HG03575 (cell line): Measurements from ENCODE around the gene FAM174C.

Source experiments
- ATAC-seq: cut with Tn5 transposase; IDR thresholded peaks from one replicate; pipeline ENCODE4 v1.9.1; 2021; ENCODE audit not compliant: unreplicated experiment, insufficient number of reproducible peaks, low FRiP score; ENCODE audit errors: extremely low read depth

Gene FAM174C

DNA sequence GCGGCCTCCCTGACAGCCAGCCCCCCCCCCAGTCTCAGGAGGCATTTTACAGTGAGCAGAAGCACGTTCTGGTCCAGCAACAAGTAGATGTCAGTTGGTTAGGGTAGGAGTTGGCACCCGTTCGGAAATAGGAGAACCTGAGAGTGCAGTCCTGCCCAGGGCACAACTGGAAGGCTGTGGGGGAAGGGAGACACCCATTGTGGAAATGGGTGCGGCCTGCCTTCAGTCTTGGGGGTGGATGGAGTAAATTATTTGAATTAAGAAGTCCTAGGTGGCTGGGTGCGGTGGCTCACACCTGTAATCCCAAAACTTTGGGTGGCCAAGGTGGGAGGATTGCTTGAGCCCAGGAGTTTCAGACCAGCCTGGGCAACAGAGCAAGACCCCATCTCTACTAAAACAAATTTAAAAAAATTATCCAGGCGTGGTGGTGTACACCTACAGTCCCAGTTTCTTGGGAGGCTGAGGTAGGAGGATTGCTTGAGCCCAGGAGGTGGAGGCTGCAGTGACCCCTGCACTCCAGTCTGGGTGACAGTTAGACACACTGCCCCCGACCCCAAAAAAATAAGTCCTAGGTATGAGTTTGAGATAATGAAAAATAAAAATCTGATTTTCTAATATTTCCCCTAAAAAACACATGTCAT is 5.0 kb upstream of the FAM174C start:
- no peak for ATAC-seq

DNA sequence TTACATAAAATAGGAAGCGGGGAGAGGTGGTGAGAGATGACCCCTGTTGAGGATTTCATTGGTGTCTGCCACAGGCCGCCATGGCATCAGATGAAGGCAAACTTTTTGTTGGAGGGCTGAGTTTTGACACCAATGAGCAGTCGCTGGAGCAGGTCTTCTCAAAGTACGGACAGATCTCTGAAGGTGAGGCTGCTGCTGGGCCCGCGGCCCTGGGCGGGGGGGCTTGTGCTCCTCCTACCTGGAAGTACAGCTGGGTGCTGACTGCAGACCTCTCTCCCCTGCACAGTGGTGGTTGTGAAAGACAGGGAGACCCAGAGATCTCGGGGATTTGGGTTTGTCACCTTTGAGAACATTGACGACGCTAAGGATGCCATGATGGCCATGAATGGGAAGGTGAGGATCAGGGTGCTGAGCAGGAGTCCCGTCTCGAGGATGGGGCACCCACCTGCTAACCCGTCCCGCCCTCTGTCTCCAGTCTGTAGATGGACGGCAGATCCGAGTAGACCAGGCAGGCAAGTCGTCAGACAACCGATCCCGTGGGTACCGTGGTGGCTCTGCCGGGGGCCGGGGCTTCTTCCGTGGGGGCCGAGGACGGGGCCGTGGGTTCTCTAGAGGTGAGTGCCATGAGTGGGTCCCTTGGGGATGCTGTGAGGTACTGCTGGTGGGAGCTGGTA is 4.3 kb upstream of the FAM174C start:
- no peak for ATAC-seq

DNA sequence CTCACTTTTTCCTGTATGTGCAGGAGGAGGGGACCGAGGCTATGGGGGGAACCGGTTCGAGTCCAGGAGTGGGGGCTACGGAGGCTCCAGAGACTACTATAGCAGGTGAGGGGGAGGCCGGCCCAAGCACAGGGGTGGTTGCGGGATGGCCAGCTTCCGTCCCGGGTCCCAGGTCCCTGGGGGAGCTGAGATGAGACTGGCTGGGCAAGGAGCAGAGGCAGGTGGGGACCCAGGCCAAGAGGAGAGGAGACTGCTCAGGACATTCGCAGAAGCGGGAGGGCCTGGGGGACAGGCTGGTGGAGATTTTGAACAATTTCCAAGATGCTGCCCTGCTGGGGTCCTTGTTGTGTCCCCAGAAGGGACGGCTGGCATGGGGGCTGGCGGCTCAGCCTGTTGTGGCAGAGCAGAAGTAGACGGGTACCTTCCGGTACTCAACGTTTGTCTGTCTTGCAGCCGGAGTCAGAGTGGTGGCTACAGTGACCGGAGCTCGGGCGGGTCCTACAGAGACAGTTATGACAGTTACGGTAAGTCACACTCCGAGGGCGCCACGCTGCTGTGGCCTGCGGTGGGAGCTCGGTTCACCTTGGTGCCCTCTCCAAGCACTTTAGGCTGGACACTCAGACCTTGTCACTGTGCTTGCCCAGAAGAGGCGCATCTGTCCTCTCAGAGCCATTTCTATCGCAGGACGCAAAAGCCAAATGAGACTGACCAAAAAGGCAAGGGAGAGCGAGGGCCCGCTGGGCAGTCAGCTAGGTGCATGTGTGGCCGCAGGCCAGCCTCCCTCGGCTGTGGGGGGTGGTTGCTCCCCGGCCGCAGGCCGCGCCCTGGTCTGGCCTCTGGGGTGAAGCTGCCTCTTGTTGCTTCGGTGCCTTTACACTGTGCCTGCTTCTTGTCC is 3.6 kb upstream of the FAM174C start:
- no peak for ATAC-seq

DNA sequence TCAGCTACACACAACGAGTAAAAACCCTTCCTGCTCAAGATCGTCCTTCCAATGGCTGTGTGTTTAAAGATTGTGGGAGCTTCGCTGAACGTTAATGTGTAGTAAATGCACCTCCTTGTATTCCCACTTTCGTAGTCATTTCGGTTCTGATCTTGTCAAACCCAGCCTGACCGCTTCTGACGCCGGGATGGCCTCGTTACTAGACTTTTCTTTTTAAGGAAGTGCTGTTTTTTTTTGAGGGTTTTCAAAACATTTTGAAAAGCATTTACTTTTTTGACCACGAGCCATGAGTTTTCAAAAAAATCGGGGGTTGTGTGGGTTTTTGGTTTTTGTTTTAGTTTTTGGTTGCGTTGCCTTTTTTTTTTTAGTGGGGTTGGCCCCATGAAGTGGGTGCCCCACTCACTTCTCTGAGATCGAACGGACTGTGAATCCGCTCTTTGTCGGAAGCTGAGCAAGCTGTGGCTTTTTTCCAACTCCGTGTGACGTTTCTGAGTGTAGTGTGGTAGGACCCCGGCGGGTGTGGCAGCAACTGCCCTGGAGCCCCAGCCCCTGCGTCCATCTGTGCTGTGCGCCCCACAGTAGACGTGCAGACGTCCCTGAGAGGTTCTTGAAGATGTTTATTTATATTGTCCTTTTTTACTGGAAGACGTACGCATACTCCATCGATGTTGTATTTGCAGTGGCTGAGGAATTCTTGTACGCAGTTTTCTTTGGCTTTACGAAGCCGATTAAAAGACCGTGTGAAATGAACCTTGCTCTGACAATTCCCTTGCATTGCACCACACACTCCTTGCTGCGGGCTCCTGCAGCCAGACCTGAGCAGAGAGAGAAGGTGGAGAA is 2.7 kb upstream of the FAM174C start:
- ATAC-seq: no peak

DNA sequence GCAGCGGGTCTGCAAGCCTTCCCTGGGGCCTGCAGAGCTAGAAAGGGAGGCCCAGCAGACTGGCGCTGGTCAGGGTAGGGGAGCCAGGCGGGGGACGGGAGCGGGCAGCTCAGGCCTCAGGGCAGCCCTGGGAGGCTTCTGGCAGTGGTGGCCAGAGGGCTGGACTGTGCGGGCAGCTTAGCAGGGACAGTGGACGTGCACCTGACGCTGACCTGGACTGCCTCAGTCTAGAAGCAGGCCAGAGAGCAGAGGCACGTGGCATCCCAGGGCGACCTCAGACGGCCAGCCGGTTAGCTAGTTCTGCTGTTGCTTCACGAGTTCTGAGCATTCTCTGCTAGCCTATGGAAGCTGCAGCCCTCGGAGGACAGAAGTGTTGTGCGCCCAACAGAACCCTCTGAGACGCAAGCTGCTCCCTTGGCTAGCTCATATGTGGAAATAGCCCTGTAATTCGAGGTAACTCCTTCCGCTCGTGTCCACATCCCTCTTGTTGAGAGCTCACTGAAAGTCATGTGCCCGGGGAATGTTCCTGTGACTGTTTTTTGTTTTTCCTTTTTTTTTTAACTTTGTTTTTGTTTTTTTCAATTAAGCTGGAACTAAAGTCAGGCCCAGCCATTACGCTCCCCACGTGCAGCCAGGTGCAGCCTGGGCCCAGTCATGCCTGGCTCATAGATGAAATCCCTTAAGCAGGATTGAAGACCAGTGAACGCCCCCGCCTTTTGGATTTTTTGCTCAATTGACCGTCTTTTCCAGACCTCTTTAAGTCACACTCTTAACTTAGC is 1.9 kb upstream of the FAM174C start:
- ATAC-seq: no peak

DNA sequence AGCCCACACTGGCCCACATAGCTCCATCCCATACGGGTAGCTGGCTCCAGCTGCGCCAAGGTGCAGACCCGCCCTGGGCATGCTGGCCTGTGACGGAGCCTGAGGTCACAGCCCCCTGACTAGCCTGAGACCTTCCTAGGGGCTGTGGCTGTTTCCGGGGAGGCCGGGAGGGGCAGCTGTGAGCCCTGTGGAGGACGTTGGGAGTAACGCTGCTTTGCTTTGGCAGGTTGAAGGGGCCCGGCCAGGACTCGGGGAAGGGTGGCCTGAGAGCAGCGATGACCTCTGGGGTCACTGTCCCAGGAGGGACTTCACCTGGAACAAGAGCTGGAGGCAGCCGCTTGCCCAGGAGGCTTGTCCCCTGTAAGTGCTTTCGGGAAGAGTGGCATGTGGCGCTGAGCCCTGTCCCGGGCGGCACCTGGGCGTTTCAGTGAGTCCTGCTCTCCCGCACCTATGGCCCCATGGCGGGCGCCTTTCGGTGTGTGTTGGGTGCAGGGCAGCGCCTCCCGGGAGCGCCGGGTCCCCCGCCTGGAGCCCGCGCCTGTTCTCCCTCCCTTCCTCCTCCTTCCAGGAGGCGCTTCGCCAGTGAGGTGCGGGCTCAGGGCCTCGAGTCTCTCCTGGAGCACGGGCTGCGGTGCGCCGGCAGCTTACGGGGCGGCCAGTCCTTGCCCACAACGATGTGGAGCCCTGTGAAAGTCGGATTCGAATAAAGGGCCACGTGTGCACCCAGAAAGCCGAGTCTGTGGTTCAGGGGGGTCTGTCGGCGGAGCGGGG is 1.1 kb upstream of the FAM174C start:
- no peak for ATAC-seq

DNA sequence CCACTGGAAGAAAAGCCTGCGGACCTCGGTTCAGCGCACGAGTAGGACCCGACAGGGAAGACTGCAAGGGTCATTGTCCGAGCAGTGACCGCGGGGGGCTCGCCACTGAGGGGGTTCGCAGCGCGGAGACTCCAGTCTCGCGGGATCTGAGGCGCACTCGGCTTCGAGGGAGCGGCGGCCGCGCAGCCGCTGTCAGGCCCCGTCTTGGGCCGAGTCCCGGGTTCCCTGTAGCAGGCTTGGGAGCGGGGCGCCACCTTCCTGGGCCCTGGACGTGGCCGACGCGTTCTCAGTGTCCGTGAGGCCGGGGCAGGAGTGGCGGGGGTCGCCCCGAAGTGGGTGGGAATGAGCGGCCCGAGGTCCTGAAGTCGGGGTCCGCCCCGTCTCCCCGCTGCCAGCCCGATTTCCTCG is 474 bp upstream of the FAM174C start:
- no peak for ATAC-seq

DNA sequence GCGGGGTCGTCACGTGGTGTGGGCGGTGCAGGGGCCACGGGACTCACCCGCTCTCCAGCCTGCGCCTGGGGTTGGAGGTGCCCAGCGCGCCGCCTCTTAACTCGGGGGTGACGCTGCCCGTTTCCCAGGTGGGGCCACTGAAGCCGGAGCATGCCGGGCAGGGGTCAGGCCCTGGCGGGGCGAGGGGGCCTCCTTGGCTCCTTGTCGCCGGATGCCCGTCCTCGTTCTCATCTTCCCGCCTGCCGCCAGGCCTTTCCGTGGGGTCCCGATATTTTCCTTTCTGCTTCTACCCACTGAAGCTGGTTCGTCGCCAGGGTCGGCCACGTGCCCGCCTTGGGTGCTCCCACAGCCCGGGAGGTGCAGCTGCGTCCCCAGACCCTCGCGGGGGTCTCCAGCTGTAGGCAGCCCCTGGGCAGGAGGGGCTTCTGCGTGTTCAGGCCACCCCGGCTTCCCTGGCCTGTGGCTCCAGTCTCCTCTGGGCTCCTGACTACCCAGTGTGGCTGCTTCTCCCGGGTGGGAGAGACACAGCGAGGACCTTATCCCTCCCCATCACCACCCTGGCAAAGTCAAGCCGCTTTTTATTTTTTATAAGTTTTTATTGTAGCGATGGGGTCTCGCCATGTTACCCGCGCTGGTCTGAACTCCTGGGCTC is 772 bp downstream of the FAM174C start:
- no peak for ATAC-seq

DNA sequence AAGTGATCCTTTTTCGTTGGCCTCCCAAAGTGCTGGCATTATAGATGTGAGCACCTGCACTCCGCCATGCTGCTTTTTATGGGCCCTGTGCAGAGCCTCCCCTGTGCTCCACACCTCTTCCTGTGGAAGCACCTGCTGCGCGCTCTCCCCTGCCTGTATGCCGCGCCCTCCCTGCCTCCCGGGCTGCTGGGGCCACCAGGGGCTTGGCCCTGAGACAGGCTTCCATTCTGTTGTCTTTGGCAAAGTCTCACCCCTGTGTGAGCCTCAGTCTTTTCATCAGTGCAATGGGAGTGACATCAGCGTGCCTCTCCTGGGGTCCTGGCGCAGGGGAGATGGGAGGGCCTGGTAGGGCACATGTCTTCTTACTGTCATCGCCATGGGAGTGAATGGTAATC is 1.3 kb downstream of the FAM174C start:
- ATAC-seq: no peak

DNA sequence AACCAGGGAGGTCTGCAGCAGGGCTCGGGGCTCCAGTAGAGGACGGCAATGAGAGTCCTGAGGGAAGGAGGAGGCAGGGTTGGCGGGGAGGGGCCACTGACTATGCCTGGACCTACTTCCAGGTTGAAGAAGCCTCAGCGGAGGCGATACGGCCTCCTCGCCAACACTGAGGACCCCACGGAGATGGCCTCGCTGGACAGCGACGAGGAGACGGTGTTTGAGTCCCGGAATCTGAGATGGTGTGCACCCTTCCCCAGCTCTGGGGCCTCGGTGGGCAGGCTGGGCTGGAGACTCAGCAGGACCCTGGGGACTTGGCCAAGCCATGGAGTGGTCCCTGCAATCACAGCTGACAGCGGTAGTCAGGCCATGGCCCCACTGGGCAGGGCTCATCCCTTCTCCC is 1.7 kb downstream of the FAM174C start:
- no peak for ATAC-seq

DNA sequence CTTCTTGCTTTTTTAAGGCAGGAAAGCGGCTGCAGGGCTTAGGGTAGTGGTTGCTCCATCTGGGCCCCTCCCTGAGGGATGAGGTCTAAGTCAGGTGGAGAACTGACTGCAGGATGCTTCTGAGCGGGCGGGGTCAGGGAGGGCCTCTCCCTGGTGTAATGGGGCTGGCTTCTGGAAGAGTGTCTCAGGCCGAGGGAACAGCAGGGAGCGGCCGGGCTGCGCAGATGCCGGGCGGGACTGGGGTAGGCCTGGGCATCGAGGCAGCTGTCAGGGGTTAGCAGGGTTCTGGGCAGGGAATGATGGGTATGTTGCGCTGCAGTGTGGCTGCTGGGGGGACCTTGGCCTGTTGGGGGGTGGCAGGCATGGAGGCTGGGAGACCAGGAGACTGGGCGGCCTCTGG is 2.7 kb downstream of the FAM174C start:
- ATAC-seq: no peak

DNA sequence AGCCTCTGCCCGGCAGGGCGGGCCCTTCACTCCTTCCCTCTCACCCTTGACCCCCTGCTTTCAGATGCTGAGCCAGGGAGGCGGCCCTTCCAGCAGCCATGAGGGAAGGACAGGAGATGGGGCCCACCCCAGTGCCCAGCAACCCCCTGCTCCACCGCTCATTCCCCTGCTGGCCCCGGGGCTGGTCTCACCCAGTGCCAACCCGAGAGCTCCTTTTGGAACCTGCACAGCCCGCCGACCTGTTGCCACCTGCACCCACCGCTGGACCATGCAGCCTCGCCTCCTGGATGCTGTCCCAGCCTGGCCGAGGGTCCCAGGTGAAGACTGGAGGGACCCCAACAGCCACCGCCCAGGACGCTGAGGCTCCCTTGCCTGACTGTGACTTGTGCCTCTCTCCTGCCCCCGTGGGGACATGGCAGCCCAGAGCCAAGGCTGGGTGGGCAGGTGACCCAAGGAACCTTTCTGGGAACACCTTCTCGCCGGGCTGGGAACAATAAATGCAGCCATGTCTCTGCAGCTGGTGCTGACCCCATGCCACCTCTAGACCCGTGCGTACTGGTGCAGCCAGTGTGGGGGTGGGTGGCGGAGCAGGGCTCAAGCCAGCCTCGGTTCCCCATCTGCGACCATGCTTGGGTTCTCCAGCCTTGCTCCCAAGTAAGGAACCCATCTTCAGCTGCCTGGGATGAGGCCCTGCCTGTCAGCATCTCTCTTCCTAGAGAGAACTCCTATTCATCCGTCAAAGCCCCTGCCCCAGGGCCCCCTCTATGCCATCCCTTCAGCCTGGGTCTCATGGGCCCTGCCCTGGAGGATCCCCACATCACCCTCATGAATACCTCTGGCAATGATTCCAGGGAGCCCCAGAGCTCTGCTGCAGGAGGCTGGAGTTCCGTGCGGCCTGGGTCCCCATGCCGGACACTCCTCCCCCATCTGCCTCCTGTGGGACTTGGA is 3.7 kb downstream of the FAM174C start:
- ATAC-seq: no peak

DNA sequence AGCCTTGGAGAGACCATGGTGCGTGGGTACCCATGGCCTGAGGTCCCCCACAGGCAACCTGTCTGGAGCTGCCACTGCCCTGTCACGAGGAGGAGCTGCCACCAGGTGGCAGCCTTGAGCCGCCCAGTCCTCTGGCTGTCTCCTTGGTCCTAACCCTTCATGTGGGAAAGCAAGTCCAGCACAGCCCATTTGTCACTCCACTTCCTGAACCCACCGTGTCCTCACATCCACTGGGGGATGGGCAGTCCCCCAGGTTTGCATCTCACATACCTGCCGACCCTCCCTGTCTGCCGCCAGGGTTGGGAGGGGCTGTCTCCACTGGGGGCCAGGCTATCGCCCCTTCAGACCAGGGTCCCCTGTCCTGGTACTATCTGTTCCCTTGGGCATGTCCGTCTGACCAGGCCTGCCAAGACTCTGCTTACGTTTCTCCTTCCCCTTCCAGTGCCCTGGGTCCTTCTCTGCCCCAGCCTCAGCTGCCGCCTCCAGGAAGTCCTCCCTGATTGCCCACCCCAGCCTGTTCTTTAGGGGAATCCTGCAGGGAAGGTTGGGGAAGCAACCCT is 4.5 kb downstream of the FAM174C start:
- ATAC-seq: no peak

DNA sequence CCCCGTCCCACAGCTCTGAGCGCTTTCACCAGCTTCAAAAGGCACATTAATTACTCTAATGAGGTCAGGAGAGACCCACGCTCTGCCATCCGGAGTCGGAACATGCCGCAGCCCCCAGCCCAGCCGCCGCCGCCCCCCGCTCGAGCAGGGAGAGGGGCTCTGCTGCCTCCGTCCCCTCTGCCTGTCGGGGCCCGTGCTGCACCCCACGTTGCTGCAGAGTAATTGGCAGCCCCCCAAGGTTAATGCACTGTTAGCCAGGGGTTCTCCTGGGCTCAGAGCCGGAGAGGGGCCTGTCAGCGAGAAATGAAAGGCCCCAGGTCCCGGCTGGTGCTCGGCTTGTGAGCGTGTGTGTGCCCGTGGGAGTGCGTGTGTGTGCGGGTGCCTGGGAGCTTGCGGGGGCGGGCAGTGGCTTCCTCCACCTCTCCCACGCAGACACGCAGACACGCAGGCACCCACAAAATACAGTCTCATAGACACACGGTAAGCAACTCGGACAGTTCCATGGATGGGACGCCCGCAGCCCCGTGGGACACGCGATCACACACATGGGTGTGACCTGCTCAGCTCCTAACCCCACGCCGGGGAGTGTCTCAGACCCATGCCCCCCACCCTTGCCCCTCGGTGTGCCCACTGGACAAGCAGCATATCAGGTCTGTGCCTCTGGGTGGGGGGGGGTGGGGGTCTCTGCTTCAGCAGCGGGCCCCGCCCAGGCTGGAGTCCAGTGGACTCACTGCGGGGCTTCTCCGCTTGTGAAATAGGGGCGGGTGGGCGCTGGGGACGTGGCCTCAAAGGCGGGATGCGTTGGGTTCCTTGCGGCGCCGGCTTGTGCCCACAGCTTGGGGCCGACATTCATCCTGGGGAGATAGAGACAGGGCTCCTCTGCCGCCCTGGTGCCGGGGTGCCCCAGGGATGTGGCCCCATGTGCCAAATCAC is 5.6 kb downstream of the FAM174C start:
- no peak for ATAC-seq
